Chondrocyte (in vitro differentiated cells): ENCODE measurements around the gene IFNG. TPM values are rescaled to one million over a fixed set of nuclear protein-coding genes. Genes with fewer than 3 reads are reported as not detected.
"Not testable (repeated sequence)": the region's sequence is repeated elsewhere in the genome, so short reads cannot be mapped to it uniquely, and the experiment has no call there.

Experiments
- DNase-seq: peaks from one replicate; pipeline ENCODE4 v3.0.0; 2021; ENCODE audit warnings: mixed read lengths, low spot score
- H3K27ac Mint-ChIP-seq: one replicate; pipeline ENCODE4 v1.8.0; 2021; ENCODE audit warnings: mild to moderate bottlenecking, moderate library complexity, mixed read lengths; ENCODE audit not compliant: unreplicated experiment
- H3K27me3 Mint-ChIP-seq: 2 replicates; pipeline ENCODE4 v1.8.0; 2021; ENCODE audit warnings: low read depth, mixed read lengths
- H3K36me3 Mint-ChIP-seq: 2 replicates; pipeline ENCODE4 v1.8.0; 2021; ENCODE audit warnings: low read depth, mixed read lengths
- H3K4me1 Mint-ChIP-seq: 2 replicates; pipeline ENCODE4 v1.8.0; 2021; ENCODE audit warnings: low read depth, mild to moderate bottlenecking, mixed read lengths
- H3K4me3 Mint-ChIP-seq: one replicate; pipeline ENCODE4 v1.8.0; 2021; ENCODE audit warnings: mild to moderate bottlenecking, moderate library complexity, mixed read lengths; ENCODE audit not compliant: unreplicated experiment
- H3K9me3 Mint-ChIP-seq: 2 replicates; pipeline ENCODE4 v1.8.0; 2021; ENCODE audit warnings: low read depth, mixed read lengths
- CTCF ChIP-seq: fragments of 200-600 bp; sonication (generic); IDR thresholded peaks from 2 replicates; pipeline ENCODE4 v1.5.0; 2021; ENCODE audit warnings: antibody characterized with exemption, mild to moderate bottlenecking, moderate library complexity
- long read RNA-seq: library from polyadenylated mRNA; stranded (forward); transcript quantifications from one replicate; pipeline ENCODE4 v2.0.0, GENCODE V29; 2021
- total RNA-seq: library from RNA; stranded (reverse); gene quantifications from 3 replicates; pipeline ENCODE4 v1.2.1, GENCODE V29; 2021

The IFNG gene
- total RNA-seq: not detected in 3 replicates
- long read RNA-seq: 0 reads

DNA sequence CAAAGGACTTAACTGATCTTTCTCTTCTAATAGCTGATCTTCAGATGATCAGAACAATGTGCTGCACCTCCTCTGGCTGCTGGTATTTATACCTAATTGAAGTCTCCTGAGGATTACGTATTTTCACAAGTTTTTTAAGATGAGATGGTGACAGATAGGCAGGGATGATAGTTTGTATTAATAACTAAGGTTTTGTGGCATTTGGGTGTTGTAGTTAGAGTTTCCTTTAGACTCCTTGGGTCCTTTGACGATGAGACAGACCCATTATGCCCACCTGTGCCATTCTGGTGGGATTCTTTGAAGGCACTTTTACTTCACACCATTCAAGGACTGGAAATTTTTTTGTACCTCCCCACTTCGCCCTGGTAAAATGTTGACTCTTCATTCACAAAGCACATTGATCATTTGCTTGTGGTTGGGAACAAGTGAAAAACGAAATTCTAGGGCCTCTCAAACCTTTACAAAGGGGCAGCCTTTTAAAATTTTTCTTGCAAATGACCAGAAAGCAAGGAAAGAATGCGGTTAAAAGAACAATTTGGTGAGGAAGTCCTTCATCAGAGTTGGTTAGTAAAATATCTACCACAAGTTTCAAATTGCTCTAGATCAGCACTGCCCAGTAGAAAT, at the start of gene IFNG:
TSS of gene IFNG (minus strand) at position 60 of the 624 bp plus-strand sequence. CDS start 125 bp downstream, outside the sequence.
- H3K4me3 Mint-ChIP-seq: no peak within 1 kb of the TSS
- no peaks in the 10 kb centered on the region for H3K36me3 Mint-ChIP-seq
- H3K4me1 Mint-ChIP-seq: no peaks in the 10 kb centered on the region
- no peak within 1 kb of the TSS for H3K27ac Mint-ChIP-seq
- no peak for TF ChIP-seq CTCF
- no peak for DNase-seq
- H3K9me3 Mint-ChIP-seq: no peaks in the 10 kb centered on the region
- peaks cover 12% of the 10 kb centered on the region for H3K27me3 Mint-ChIP-seq

DNA sequence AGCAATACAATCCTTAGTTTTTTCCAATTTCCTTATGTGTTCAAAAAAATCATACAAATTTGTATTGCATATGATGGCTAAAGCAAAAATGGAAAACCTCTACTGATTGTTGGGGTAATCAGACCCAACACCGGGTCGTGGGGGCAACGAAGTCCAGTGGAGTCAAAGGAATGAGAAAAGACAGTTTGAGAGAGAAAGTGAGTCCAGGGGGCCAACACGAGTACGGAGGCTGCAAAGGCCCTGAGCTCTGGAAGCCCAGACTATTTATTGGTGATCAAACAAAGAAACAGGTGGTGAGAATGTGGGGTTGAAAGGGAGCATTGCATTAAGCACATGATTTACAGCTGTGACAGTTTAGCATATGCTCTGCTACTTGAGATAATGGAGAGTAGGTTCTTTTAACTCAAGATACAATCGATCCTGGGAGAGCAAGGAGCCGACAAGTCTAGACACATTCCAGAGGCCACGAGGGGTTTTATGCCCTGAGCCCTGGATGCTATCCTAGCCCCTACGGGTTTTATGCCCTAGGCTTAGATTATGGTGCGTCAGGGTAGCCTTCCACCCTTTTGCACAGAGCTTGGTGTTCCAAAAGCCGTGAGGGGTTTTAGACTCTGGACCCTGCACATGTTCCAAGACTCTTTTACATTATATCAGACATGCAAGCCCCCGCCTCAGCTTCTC, 49.6 kb upstream of the IFNG start:
- peaks cover 27% of the 10 kb centered on the region for H3K27me3 Mint-ChIP-seq
- H3K4me3 Mint-ChIP-seq, DNase-seq, H3K36me3 Mint-ChIP-seq, H3K4me1 Mint-ChIP-seq, H3K27ac Mint-ChIP-seq, H3K9me3 Mint-ChIP-seq: not testable (repeated sequence)

- Mint-ChIP-seq H3K27ac (no peak overlapping the region), H3K4me3 (no peak overlapping the region), H3K9me3 (peaks cover 6% of the 10 kb centered on the region), H3K27me3 (peaks cover 24% of the 10 kb centered on the region), H3K36me3 (peaks cover 2% of the 10 kb centered on the region), H3K4me1 (no peaks in the 10 kb centered on the region)
- no peak for TF ChIP-seq CTCF
- no peak for DNase-seq
These were observed 47.7 kb upstream of the IFNG start for GRCh38 chr12:68207276-68207675.

DNA sequence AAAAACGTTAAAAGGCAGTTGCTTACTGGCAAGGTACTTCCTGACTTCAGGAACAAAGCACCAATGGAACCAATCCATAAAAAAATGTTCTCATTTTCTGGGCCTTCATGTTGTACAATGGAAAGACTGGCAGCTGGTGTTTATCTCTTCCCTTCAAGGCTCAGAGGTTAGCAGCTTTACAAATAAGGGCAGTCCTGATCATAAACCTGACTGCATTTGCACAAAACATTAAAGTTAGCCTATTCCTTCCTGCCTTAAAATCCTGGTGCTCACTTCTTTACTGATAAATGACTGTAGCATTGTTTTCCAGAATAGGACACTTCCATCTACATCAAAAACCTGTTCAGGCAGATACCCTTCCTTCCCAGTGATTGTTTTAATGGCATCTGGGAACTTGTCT, 46.9 kb upstream of the IFNG start:
- H3K9me3 Mint-ChIP-seq: no peaks in the 10 kb centered on the region
- no peak overlapping the region for H3K4me3 Mint-ChIP-seq
- H3K27me3 Mint-ChIP-seq: peaks cover 25% of the 10 kb centered on the region
- no peak overlapping the region for H3K27ac Mint-ChIP-seq
- DNase-seq: no peak
- H3K36me3 Mint-ChIP-seq: no peaks in the 10 kb centered on the region
- no peak for TF ChIP-seq CTCF
- no peaks in the 10 kb centered on the region for H3K4me1 Mint-ChIP-seq

- H3K27ac Mint-ChIP-seq: no peak overlapping the region
- H3K4me1 Mint-ChIP-seq: no peaks in the 10 kb centered on the region
- H3K27me3 Mint-ChIP-seq: peaks cover 20% of the 10 kb centered on the region
These were observed 43.9 kb upstream of the IFNG start for GRCh38 chr12:68203460-68203875.

More at GRCh38 chr12:68203460-68203875, 43.9 kb upstream of the IFNG start:
- DNase-seq: no peak
- Mint-ChIP-seq H3K4me3 (no peak overlapping the region), H3K36me3 (no peaks in the 10 kb centered on the region), H3K9me3 (no peaks in the 10 kb centered on the region)
- TF ChIP-seq CTCF: no peak
